ENCODE measurements around the gene DNM2.
A peak's percentile ranks its signal among the peaks of the same experiment; 100 is the strongest.

The DNM2 gene

GRCh38 chr19:10762656-10763055 is 44.8 kb downstream of the DNM2 start:
- ChIA-PET POLR2A (no interaction called here), CTCF (interaction anchor here (0.5 to 2.3 kb wide), 3 partner anchors 12 to 102 kb away, joined by 3 to 7 read pairs (median 3); partner anchors contain the start of gene DNM2)
- Histone ChIP-seq H3K36me3 (ENCODE audit: control insufficient read depth in 2 of 2, insufficient read depth in 1 of 2, low read length in 2 of 2) (peaks cover 0 to 34% of the 10 kb centered on the region in 2 experiments; a peak in 2 of 3 replicates), H3K4me1 (ENCODE audit: control insufficient read depth, insufficient read depth, low read length) (peaks cover 2% of the 10 kb centered on the region; the same call in 1 of the 2 replicates), H3K4me3 (ENCODE audit: low read depth, low read length) (no peak overlapping the region), H3K9me3 (ENCODE audit: control insufficient read depth, insufficient read depth, low read depth, low read length) (no peaks in the 10 kb centered on the region), H3K27ac (ENCODE audit: extremely low read depth, low read depth, low read length) (no peak overlapping the region)
- no peak for TF ChIP-seq ZNF529 (tag by site-specific recombination; IDR thresholded peaks at IDR 0.05; ENCODE audit: insufficient replicate concordance)
- no peak for TF ChIP-seq ZNF132 (tag by site-specific recombination; IDR thresholded peaks at IDR 0.05; ENCODE audit: borderline replicate concordance)
- TF ChIP-seq ZNF518A (tag by site-specific recombination; conservative IDR thresholded peaks at IDR 0.05; ENCODE audit: low read depth), result no peak
- peak; percentile 44; the same call in 1 of the 2 replicates for TF ChIP-seq KLF8 (tag by site-specific recombination; IDR thresholded peaks at IDR 0.05)
- no peak for TF ChIP-seq KLF7 (tag by site-specific recombination; IDR thresholded peaks at IDR 0.05; ENCODE audit: borderline replicate concordance)
- no peak for TF ChIP-seq ZNF292 (tag by site-specific recombination; IDR thresholded peaks at IDR 0.05; ENCODE audit: borderline replicate concordance, low read depth)
- TF ChIP-seq PATZ1 (tag by site-specific recombination; IDR thresholded peaks at IDR 0.05), result 0 out of 2 replicates have a peak, but pooled peaks have one; percentile 30
- TF ChIP-seq KLF1 (tag by site-specific recombination; IDR thresholded peaks at IDR 0.05), result peak; percentile 98
- TF ChIP-seq ZNF449 (tag by site-specific recombination; IDR thresholded peaks at IDR 0.05), result peak; percentile 73; the same call in 1 of the 2 replicates
- peak; percentile 15; the same call in 1 of the 2 replicates for TF ChIP-seq EGR2 (tag by site-specific recombination; IDR thresholded peaks at IDR 0.05; ENCODE audit: low read depth)
- TF ChIP-seq ZNF426 (tag by site-specific recombination; IDR thresholded peaks at IDR 0.05), result no peak
- no peak for TF ChIP-seq ZNF621 (tag by site-specific recombination; IDR thresholded peaks at IDR 0.05)
- TF ChIP-seq ZNF785 (tag by site-specific recombination; IDR thresholded peaks at IDR 0.05), result no peak

- TF ChIP-seq ZNF621 (tag by site-specific recombination; IDR thresholded peaks at IDR 0.05) (no peak), PRDM4 (tag by site-specific recombination; IDR thresholded peaks at IDR 0.05) (no peak), EGR2 (tag by site-specific recombination; IDR thresholded peaks at IDR 0.05; ENCODE audit: low read depth) (no peak)
- H3K27ac ChIP-seq (ENCODE audit: extremely low read depth, low read depth, low read length), result no peak overlapping the region
- H3K4me1 ChIP-seq (ENCODE audit: control insufficient read depth, insufficient read depth, low read length), result peaks cover 2% of the 10 kb centered on the region; the same call in 1 of the 2 replicates
- POLR2A ChIA-PET, result no interaction called here
- peaks cover 0 to 34% of the 10 kb centered on the region in 2 experiments; a peak in 2 of 3 replicates for H3K36me3 ChIP-seq (ENCODE audit: control insufficient read depth in 2 of 2, insufficient read depth in 1 of 2, low read length in 2 of 2)
- H3K4me3 ChIP-seq (ENCODE audit: low read depth, low read length), result no peak overlapping the region
- no peaks in the 10 kb centered on the region for H3K9me3 ChIP-seq (ENCODE audit: control insufficient read depth, insufficient read depth, low read depth, low read length)
- CTCF ChIA-PET, result interaction anchor here (0.5 to 2.3 kb wide), 3 partner anchors 11 to 101 kb away, joined by 3 to 7 read pairs (median 3); no protein-coding TSS in a partner anchor
Observed at GRCh38 chr19:10763411-10763810, 45.5 kb downstream of the DNM2 start.
